Prostate gland (tissue), 2 donors: ENCODE data around the gene IL17RE. TPM values are rescaled to one million over a fixed set of nuclear protein-coding genes. Genes with fewer than 3 reads are reported as not detected.

Source experiments
- DNase-seq: peaks from one replicate; pipeline ENCODE4 v3.0.0-alpha.2; 2019; ENCODE audit warnings: low spot score
- H3K27ac ChIP-seq, 2 donors: fragments of 200-600 bp; sonication (generic); 2 replicates each; pipeline ENCODE4 v1.5.1; 2017 to 2019
- H3K27me3 ChIP-seq: fragments of 200-600 bp; sonication (generic); replicated peaks from 2 replicates; pipeline ENCODE4 v1.5.1; 2019; ENCODE audit not compliant: insufficient read depth
- H3K36me3 ChIP-seq, 2 donors: fragments of 200-600 bp; sonication (generic); 1 replicate in 1 of 2; 2 replicates in 1 of 2; pipeline versions ENCODE4 v1.5.1 to v1.8.1; 2017 to 2019
- H3K4me1 ChIP-seq: fragments of 200-600 bp; sonication (generic); replicated peaks from 2 replicates; pipeline ENCODE4 v1.5.1; 2019
- H3K4me3 ChIP-seq, 2 donors: fragments of 200-600 bp; sonication (generic); 2 replicates each; pipeline ENCODE4 v1.5.1; 2017 to 2019
- H3K9me3 ChIP-seq: fragments of 200-600 bp; sonication (generic); 2 replicates; pipeline ENCODE4 v1.5.1; 2017
- POLR2A ChIP-seq: fragments of 450-650 bp; IDR thresholded peaks from one replicate; pipeline ENCODE4 v1.6.1; 2016; ENCODE audit warnings: antibody characterized with exemption, mild to moderate bottlenecking
- POLR2AphosphoS5 ChIP-seq: sonication (generic); formaldehyde crosslinking; IDR thresholded peaks from one replicate; pipeline ENCODE4 v1.6.1; 2017; ENCODE audit warnings: antibody characterized with exemption
- WGBS: methylation state at CpG from one replicate; pipeline ENCODE4 v1.1.5; 2018; 5-methylcytosine and 5-hydroxymethylcytosine counted together
- intact Hi-C: fragments of 100-400 bp; cut with DNase I; formaldehyde crosslinking; loops from one replicate; pipeline ENCODE4 v1.14.2; 2022
- total RNA-seq, 2 donors: library from RNA; depleted of rRNA; stranded (reverse); fragments of >200 nt; gene quantifications; one replicate each; pipeline ENCODE4 v1.1.0, GENCODE V29; 2016
- TF ChIP-seq, protein P1 (sequence below), 4 experiments: fragments of 200-600 bp in 2 of 4; fragments of 450-650 bp in 2 of 4; sonication (generic) in 2 of 4; IDR thresholded peaks; 1 replicate in 3 of 4; 2 replicates in 1 of 4; pipeline ENCODE4 v1.5.1; 2016 to 2019; ENCODE audit warnings: antibody characterized with exemption in 4 of 4, mild to moderate bottlenecking in 2 of 4, moderate library complexity in 2 of 4

The IL17RE gene
- total RNA-seq, 2 donors from 2014 or later, result 10.1 to 28.2 TPM

DNA sequence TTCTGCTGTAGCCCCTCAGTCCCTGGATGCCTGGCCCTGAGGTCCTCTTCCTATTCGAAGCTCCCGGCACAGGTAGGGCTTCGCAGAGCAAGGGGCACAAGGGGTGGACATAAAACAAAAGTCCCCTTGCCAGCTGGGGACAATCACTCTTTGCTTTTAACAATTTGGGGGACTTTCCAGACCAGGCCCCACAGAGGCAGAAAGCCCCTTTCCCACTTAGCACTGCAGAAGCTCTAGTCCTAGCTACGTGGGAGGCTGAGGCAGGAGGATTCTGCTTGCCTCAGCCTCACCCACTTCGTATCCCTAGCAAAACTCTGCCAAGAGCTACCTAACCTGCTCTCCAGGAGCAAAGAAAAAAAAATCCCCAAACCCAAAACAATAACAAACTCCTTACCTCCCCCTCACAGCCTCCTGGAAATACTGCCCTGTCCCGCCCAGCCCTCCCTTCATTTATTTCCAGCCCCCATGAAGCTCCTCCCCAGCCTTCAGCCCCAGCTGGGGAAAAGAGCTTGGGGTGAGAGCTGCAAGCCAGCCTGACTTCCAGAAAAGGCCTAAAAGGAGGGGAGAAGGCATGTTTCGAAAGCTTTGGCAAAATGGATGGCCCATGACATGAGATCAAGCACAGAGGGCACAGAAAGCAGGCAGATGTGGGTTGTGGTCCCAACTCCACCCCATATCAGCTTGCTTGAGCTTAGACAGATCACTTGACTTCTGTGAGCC lies 22.7 kb upstream of the IL17RE start, which contains the start of gene CIDEC:
TSS of gene CIDEC (minus strand) at position 424 of the 720 bp plus-strand sequence. CDS start 1,767 bp downstream, outside the sequence.
- DNase-seq, result no peak
- Histone ChIP-seq H3K4me3 (no peak within 1 kb of the TSS), H3K36me3 (no peaks in the 10 kb centered on the region), H3K4me1 (no peaks in the 10 kb centered on the region), H3K27ac (no peak within 1 kb of the TSS), H3K27me3 (no peaks in the 10 kb centered on the region), H3K9me3 (no peaks in the 10 kb centered on the region)
- intact Hi-C loops, result no loop called here
- 77% methylated on average over 7 of the region's 7 CpGs for WGBS
- TF ChIP-seq, protein P1, sequence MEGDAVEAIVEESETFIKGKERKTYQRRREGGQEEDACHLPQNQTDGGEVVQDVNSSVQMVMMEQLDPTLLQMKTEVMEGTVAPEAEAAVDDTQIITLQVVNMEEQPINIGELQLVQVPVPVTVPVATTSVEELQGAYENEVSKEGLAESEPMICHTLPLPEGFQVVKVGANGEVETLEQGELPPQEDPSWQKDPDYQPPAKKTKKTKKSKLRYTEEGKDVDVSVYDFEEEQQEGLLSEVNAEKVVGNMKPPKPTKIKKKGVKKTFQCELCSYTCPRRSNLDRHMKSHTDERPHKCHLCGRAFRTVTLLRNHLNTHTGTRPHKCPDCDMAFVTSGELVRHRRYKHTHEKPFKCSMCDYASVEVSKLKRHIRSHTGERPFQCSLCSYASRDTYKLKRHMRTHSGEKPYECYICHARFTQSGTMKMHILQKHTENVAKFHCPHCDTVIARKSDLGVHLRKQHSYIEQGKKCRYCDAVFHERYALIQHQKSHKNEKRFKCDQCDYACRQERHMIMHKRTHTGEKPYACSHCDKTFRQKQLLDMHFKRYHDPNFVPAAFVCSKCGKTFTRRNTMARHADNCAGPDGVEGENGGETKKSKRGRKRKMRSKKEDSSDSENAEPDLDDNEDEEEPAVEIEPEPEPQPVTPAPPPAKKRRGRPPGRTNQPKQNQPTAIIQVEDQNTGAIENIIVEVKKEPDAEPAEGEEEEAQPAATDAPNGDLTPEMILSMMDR (IDR thresholded peaks at IDR 0.05), result no peak
- TF ChIP-seq POLR2A (no peak), POLR2AphosphoS5 (no peak)

DNA sequence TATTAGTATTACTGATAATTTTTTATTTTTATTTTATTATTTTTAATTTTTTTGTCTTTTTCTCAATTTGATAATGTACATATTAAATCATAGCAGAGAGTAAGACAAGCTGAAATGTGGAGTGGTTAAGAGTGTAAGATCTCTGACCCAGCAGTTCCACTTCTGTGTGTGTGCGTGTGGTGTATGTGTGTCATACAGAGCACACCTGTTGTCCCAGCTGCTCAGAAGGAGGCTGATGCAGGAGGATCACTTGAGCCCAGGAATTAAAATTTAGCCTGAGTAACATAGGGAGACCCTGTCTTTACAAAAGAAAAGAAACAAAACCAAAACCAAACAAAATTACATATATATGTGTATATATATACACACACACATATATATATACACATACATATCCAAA lies 21.2 kb upstream of the IL17RE start:
- no peak overlapping the region for H3K4me3 ChIP-seq
- H3K4me1 ChIP-seq, result no peaks in the 10 kb centered on the region
- 94% methylated on average over 1 of the region's 1 CpG for WGBS
- no peaks in the 10 kb centered on the region for H3K9me3 ChIP-seq
- DNase-seq, result no peak
- TF ChIP-seq POLR2AphosphoS5, result no peak
- no peak for TF ChIP-seq POLR2A
- TF ChIP-seq, protein P1 (IDR thresholded peaks at IDR 0.05), result no peak
- intact Hi-C loops, result no loop called here
- no peaks in the 10 kb centered on the region for H3K27me3 ChIP-seq
- no peaks in the 10 kb centered on the region for H3K36me3 ChIP-seq
- H3K27ac ChIP-seq, result no peak overlapping the region

DNA sequence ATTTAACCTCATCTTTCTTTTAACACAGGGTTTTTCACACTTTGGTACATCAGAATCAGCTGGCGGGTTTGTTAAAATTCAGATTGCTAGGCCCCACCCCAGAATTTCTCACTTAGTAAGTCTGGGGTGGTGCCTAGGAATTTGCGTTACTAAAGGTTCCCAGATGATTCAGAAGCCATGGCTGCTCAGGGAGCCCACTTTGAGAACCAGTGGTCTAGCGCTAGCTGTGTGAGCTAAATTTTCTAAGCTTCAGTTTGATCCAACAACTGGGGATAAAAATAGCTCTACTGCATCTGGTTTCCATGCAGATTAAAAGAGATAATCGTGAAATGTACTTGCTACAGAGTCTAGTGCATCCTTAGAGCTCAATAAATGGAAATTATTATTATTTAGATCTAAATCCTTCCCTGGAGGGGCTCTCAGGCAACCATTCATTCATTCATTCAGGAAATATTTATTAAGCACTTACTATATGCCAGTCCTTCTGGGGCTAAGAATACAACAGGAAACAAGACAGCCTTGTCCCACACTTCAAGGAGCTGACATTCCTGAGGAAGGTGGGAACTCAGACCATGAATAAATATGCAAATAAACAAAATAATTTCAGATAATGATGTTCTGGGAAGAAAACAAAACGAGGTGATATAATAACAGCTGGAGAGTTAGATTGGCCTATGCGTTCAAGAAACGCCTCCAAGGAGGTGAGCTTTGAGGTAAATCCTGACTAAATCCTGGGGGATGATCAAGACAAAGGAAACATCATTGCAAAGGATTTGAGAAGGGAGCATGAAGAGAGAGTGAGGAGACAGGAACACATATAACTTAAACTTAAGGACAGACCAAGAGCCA lies 18.7 kb upstream of the IL17RE start:
- 67% methylated on average over 7 of the region's 7 CpGs for WGBS
- intact Hi-C loops, result loop anchor here (1.0 kb wide), 1 partner anchor 20 kb away; no protein-coding TSS in a partner anchor
- Histone ChIP-seq H3K4me3 (no peak overlapping the region), H3K36me3 (no peaks in the 10 kb centered on the region), H3K9me3 (no peaks in the 10 kb centered on the region), H3K27ac (peak overlapping the region; percentile 7 to 50), H3K4me1 (no peaks in the 10 kb centered on the region), H3K27me3 (no peaks in the 10 kb centered on the region)
- DNase-seq, result no peak
- TF ChIP-seq, protein P1 (IDR thresholded peaks at IDR 0.05), result no peak
- TF ChIP-seq POLR2A (no peak), POLR2AphosphoS5 (no peak)

DNA sequence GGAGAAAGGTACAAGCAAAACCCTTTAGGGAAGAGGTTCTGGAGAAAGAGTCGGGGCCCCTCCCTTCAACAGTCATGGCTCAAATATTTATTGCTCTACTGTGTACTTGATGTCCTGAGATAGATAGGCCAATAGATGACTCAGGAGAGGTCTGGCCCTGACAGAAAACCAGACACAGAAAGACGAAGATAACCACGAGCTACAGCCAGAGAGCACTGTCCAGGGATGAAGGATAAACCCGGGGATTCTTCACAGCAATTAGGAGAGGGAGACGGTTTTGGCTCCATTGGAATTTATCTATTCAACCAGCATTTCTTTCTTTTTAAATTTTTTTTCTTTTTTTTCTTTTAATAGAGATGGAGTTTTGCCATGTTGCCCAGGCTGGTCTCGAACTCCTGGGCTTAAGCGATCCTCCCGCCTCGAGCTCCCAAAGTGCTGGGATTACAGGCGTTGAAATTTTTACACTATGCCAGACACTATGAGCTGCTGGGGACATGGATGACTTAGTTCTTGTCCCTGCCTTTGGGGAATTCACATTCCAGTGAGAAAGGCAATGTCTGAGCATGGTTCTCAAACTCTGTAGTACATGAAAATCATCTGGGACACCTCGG lies 18.0 kb upstream of the IL17RE start:
- WGBS, result 49% methylated on average over 11 of the region's 11 CpGs
- TF ChIP-seq POLR2AphosphoS5 (peak; percentile 84), POLR2A (no peak)
- H3K4me1 ChIP-seq, result no peaks in the 10 kb centered on the region
- H3K27me3 ChIP-seq, result no peaks in the 10 kb centered on the region
- no peaks in the 10 kb centered on the region for H3K9me3 ChIP-seq
- DNase-seq, result peak; percentile 57
- H3K36me3 ChIP-seq, result no peaks in the 10 kb centered on the region
- no peak overlapping the region for H3K4me3 ChIP-seq
- intact Hi-C loops, result loop anchor here (1.0 kb wide), 1 partner anchor 20 kb away; no protein-coding TSS in a partner anchor
- peak overlapping the region; percentile 7 to 50 for H3K27ac ChIP-seq

DNA sequence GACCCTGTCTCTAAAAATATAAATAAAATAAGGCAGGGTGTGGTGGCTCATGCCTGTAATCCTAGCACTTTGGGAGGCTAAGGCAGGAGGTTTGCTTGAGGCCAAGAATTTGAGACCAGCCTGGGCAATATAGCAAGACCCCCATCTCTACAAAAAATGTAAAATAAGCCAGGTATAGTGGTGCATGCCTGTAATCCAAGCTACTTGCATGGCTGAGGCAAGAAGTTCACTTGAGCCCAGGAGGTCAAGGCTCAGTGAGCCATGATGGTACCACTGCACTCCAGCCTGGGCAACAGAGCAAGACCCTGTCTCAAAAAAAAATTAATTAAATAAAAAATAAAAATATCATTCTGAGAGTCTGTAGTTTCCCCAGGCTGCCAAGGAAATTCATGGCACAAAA lies 16.3 kb upstream of the IL17RE start:
- intact Hi-C loops, result no loop called here

More for the DNA sequence above, 16.3 kb upstream of the IL17RE start:
- no peak for DNase-seq
- H3K27me3 ChIP-seq, result no peaks in the 10 kb centered on the region
- no peaks in the 10 kb centered on the region for H3K36me3 ChIP-seq
- TF ChIP-seq POLR2AphosphoS5, result no peak
- no peak for TF ChIP-seq POLR2A
- TF ChIP-seq, protein P1 (IDR thresholded peaks at IDR 0.05), result no peak
- H3K9me3 ChIP-seq, result no peaks in the 10 kb centered on the region
- no peak overlapping the region for H3K4me3 ChIP-seq
- H3K4me1 ChIP-seq, result no peaks in the 10 kb centered on the region
- H3K27ac ChIP-seq, result no peak overlapping the region
